K562 (cell line): ENCODE data around the gene SIGLEC14. TPM values are rescaled to one million over a fixed set of nuclear protein-coding genes. Genes with fewer than 3 reads are reported as not detected.
A peak's percentile ranks its signal among the peaks of the same experiment; 100 is the strongest.

Experiments used
- HDAC2 ChIP-seq: fragments of 450-650 bp; IDR thresholded peaks from 2 replicates; pipeline ENCODE4 v1.6.1; 2016; ENCODE audit warnings: mild to moderate bottlenecking
- KAT2B ChIP-seq: IDR thresholded peaks from one replicate; pipeline ENCODE4 v1.6.1; 2012; ENCODE audit warnings: low read depth, mild to moderate bottlenecking, control low read depth, inconsistent platforms, low read length, moderate library complexity
- RBBP5 ChIP-seq: fragments of 200-600 bp; sonication (generic); IDR thresholded peaks from 2 replicates; pipeline ENCODE4 v1.6.1; 2012; ENCODE audit warnings: borderline replicate concordance, mild to moderate bottlenecking, low read length, control low read depth, inconsistent platforms; ENCODE audit not compliant: insufficient read depth, poor library complexity, severe bottlenecking
- SMARCC2 ChIP-seq: fragments of 450-650 bp; IDR thresholded peaks from 2 replicates; pipeline ENCODE4 v1.6.1; 2017; ENCODE audit warnings: antibody characterized with exemption, moderate library complexity, mild to moderate bottlenecking, low read depth
- TAL1 ChIP-seq: fragments of 450-650 bp; IDR thresholded peaks from 2 replicates; pipeline ENCODE4 v1.6.1; 2016; ENCODE audit warnings: mild to moderate bottlenecking
- ZBED1 ChIP-seq: IDR thresholded peaks from 2 replicates; pipeline ENCODE4 v1.6.1; 2014
- ZNF232 ChIP-seq: sonication (generic); formaldehyde crosslinking; IDR thresholded peaks from 2 replicates; pipeline ENCODE4 v1.8.0; 2022; ENCODE audit warnings: mild to moderate bottlenecking, missing genetic modification reagents
- polyA plus RNA-seq, 8 experiments: library from polyadenylated mRNA; depleted of rRNA in 4 of 8; stranded (reverse) in 5 of 8; unstranded in 3 of 8; fragments of >200 nt; fragmentation: Nextera tagmentation in 2 of 8; fragmentation: Illumina TruSeq in 1 of 8; extraction: Ambion mirVana in 2 of 8; extraction: Trizol in 1 of 8; gene quantifications; 2 replicates each; pipeline versions ENCODE4 v1.2.1 to v1.2.3, GENCODE V29; 2011 to 2014; ENCODE audit warnings: inconsistent platforms in 1 of 8, missing spikeins in 1 of 8
- total RNA-seq, 7 experiments: library from RNA; depleted of rRNA in 6 of 7; stranded (reverse); fragments of >200 nt in 6 of 7; fragmentation: Illumina TruSeq in 2 of 7; extraction: Trizol in 2 of 7; gene quantifications; 2 replicates each; pipeline versions ENCODE4 v1.2.1 to v1.2.3, GENCODE V29; 2011 to 2021; ENCODE audit warnings: low replicate concordance in 1 of 7
- TF ChIP-seq, protein P1 (sequence below): fragments of 250-450 bp; sonication (Bioruptor Pico); IDR thresholded peaks from 2 replicates; pipeline ENCODE4 v1.8.0; 2022; ENCODE audit warnings: moderate library complexity, mild to moderate bottlenecking, inconsistent platforms
- TF ChIP-seq, protein P2 (sequence below): fragments of 450-650 bp; formaldehyde crosslinking; IDR thresholded peaks from 2 replicates; pipeline ENCODE4 v1.4.0; 2022; ENCODE audit warnings: missing genetic modification characterization
- TF ChIP-seq, protein P3 (sequence below): conservative IDR thresholded peaks from 2 replicates; pipeline ENCODE4 v1.6.1; 2011; ENCODE audit warnings: low read depth, mild to moderate bottlenecking, low read length; ENCODE audit not compliant: control insufficient read depth
- TF ChIP-seq, protein P4 (sequence below): IDR thresholded peaks from 2 replicates; pipeline ENCODE4 v1.6.1; 2012; ENCODE audit warnings: low read depth, low read length, improper control_type of control experiment, borderline replicate concordance
- TF ChIP-seq, protein P5 (sequence below), 2 experiments: fragments of 250-450 bp in 1 of 2; fragments of 450-650 bp in 1 of 2; sonication (Bioruptor Pico) in 1 of 2; IDR thresholded peaks; 2 replicates each; pipeline versions ENCODE4 v1.6.1 to v1.8.0; 2016 to 2021; ENCODE audit warnings: mild to moderate bottlenecking in 2 of 2, moderate library complexity in 2 of 2, missing compliant biosample characterization in 1 of 2, missing genetic modification characterization in 1 of 2
- TF ChIP-seq, protein P6 (sequence below): fragments of 250-450 bp; sonication (Bioruptor Pico); IDR thresholded peaks from 2 replicates; pipeline ENCODE4 v1.8.0; 2021; ENCODE audit warnings: borderline replicate concordance, mild to moderate bottlenecking, moderate library complexity; ENCODE audit not compliant: poor library complexity, severe bottlenecking

SIGLEC14 gene
- total and polyA plus RNA-seq, 9 of the 15 experiments (the other 6 are each of a cell fraction or from before 2014, with no cell fraction given), result not detected

DNA sequence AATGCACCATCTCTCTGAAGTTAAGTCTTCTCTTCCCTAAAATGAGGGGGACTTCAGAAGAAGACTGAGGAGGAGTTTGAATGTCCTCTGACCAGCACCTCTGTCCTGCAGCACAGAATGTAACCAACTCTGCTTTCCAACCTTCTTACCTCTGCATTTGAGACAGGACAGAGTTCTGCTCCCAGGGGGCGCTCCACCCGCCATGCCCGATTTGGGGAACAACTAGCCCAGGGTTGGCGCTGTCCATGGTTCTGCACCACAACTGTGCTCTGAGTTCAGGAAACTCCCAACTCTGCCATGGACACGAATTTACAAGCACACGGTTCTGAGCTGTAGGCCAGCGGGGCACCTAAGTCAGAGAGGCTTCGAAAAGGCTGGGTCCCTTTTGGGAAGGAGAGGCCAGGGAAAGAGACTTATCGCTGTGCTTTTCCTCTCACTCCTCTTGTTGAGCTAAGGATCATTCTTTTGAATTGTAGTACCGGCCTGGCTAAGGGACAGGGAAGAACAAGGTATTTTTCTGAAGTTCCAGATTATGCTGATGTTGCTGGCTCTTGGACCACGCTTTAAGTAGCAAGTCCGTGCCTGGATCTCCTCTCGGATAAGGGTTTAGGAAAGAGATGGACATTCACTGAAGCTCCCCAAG, 38.6 kb downstream of the SIGLEC14 start (continued):
- TF ChIP-seq, protein P1, sequence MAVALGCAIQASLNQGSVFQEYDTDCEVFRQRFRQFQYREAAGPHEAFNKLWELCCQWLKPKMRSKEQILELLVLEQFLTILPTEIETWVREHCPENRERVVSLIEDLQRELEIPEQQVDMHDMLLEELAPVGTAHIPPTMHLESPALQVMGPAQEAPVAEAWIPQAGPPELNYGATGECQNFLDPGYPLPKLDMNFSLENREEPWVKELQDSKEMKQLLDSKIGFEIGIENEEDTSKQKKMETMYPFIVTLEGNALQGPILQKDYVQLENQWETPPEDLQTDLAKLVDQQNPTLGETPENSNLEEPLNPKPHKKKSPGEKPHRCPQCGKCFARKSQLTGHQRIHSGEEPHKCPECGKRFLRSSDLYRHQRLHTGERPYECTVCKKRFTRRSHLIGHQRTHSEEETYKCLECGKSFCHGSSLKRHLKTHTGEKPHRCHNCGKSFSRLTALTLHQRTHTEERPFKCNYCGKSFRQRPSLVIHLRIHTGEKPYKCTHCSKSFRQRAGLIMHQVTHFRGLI (CRISPR knock-in tag), result no peak
- TF ChIP-seq TAL1 (no peak), RBBP5 (no peak), ZNF232 (CRISPR knock-in tag) (peak; percentile 94), HDAC2 (peak; percentile 81; the same call in 1 of the 2 replicates), SMARCC2 (0 out of 2 replicates have a peak, but pooled peaks have one; percentile 22), ZBED1 (no peak), KAT2B (no peak)
- TF ChIP-seq, protein P2, sequence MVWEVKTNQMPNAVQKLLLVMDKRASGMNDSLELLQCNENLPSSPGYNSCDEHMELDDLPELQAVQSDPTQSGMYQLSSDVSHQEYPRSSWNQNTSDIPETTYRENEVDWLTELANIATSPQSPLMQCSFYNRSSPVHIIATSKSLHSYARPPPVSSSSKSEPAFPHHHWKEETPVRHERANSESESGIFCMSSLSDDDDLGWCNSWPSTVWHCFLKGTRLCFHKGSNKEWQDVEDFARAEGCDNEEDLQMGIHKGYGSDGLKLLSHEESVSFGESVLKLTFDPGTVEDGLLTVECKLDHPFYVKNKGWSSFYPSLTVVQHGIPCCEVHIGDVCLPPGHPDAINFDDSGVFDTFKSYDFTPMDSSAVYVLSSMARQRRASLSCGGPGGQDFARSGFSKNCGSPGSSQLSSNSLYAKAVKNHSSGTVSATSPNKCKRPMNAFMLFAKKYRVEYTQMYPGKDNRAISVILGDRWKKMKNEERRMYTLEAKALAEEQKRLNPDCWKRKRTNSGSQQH, result 0 out of 2 replicates have a peak, but pooled peaks have one; percentile 29
- TF ChIP-seq, protein P3, sequence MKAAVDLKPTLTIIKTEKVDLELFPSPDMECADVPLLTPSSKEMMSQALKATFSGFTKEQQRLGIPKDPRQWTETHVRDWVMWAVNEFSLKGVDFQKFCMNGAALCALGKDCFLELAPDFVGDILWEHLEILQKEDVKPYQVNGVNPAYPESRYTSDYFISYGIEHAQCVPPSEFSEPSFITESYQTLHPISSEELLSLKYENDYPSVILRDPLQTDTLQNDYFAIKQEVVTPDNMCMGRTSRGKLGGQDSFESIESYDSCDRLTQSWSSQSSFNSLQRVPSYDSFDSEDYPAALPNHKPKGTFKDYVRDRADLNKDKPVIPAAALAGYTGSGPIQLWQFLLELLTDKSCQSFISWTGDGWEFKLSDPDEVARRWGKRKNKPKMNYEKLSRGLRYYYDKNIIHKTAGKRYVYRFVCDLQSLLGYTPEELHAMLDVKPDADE, result peak; percentile 78; the same call in 1 of the 2 replicates
- TF ChIP-seq, protein P4, sequence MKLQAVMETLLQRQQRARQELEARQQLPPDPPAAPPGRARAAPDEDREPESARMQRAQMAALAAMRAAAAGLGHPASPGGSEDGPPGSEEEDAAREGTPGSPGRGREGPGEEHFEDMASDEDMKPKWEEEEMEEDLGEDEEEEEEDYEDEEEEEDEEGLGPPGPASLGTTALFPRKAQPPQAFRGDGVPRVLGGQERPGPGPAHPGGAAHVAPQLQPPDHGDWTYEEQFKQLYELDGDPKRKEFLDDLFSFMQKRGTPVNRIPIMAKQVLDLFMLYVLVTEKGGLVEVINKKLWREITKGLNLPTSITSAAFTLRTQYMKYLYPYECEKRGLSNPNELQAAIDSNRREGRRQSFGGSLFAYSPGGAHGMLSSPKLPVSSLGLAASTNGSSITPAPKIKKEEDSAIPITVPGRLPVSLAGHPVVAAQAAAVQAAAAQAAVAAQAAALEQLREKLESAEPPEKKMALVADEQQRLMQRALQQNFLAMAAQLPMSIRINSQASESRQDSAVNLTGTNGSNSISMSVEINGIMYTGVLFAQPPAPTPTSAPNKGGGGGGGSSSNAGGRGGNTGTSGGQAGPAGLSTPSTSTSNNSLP, result no peak
- TF ChIP-seq, protein P5, sequence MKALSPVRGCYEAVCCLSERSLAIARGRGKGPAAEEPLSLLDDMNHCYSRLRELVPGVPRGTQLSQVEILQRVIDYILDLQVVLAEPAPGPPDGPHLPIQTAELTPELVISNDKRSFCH (CRISPR knock-in tag; IDR thresholded peaks at IDR 0.05), result no peak
- TF ChIP-seq, protein P5 (tag; IDR thresholded peaks at IDR 0.05), result peak; percentile 64; the same call in 1 of the 2 replicates
- TF ChIP-seq, protein P6, sequence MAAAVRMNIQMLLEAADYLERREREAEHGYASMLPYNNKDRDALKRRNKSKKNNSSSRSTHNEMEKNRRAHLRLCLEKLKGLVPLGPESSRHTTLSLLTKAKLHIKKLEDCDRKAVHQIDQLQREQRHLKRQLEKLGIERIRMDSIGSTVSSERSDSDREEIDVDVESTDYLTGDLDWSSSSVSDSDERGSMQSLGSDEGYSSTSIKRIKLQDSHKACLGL, result peak; percentile 42
